HS-5 (cell line): ENCODE measurements around the gene GJA3.

Experiments
- DNase-seq: peaks from one replicate; pipeline ENCODE4 v3.0.0-alpha.2; 2012; ENCODE audit warnings: low read depth

The GJA3 gene

GRCh38 chr13:20150561-20150960 is 10.3 kb downstream of the GJA3 start:
- no peak for DNase-seq

- DNase-seq = no peak
These were observed 11.1 kb downstream of the GJA3 start for GRCh38 chr13:20149762-20150161.

- no peak for DNase-seq
These were observed 12.2 kb downstream of the GJA3 start for GRCh38 chr13:20148501-20149183.

- DNase-seq = no peak
These were observed 14.5 kb downstream of the GJA3 start for GRCh38 chr13:20146381-20146780.

- DNase-seq = no peak
These were observed 15.3 kb downstream of the GJA3 start for GRCh38 chr13:20145521-20145920.

GRCh38 chr13:20144141-20144850 is 16.6 kb downstream of the GJA3 start:
- no peak for DNase-seq

- no peak for DNase-seq
These were observed 17.8 kb downstream of the GJA3 start for GRCh38 chr13:20142927-20143480.

GRCh38 chr13:20142023-20142926 is 18.6 kb downstream of the GJA3 start:
- DNase-seq = no peak

GRCh38 chr13:20141238-20142022 is 19.4 kb downstream of the GJA3 start:
- no peak for DNase-seq

- DNase-seq = no peak
These were observed 20.4 kb downstream of the GJA3 start for GRCh38 chr13:20140487-20140886.

- no peak for DNase-seq
These were observed 23.0 kb downstream of the GJA3 start for GRCh38 chr13:20137875-20138274.

- no peak for DNase-seq
These were observed 23.8 kb downstream of the GJA3 start for GRCh38 chr13:20136781-20137703.

GRCh38 chr13:20134732-20135131 is 26.1 kb downstream of the GJA3 start:
- no peak for DNase-seq

GRCh38 chr13:20132052-20132634 is 28.7 kb downstream of the GJA3 start:
- DNase-seq = no peak

- no peak for DNase-seq
These were observed 29.6 kb downstream of the GJA3 start for GRCh38 chr13:20131057-20131832.

- DNase-seq = no peak
These were observed 30.2 kb downstream of the GJA3 start for GRCh38 chr13:20130652-20131051.

- DNase-seq = no peak
These were observed 30.8 kb downstream of the GJA3 start for GRCh38 chr13:20130012-20130411.

- no peak for DNase-seq
These were observed 31.8 kb downstream of the GJA3 start for GRCh38 chr13:20129076-20129475.

GRCh38 chr13:20128459-20128931 is 32.4 kb downstream of the GJA3 start:
- no peak for DNase-seq
